GM18508 (cell line): Measurements from ENCODE around the gene TRAPPC2L.

ENCODE experiments used
- ATAC-seq: cut with Tn5 transposase; IDR thresholded peaks from one replicate; pipeline ENCODE4 v1.9.1; 2021; ENCODE audit warnings: moderate number of reproducible peaks; ENCODE audit not compliant: insufficient read depth, unreplicated experiment

Gene TRAPPC2L

GRCh38 chr16:88855736-88856121 is 1.2 kb upstream of the TRAPPC2L start:
- ATAC-seq, result no peak

GRCh38 chr16:88856122-88856827 is 652 bp upstream of the TRAPPC2L start:
- no peak for ATAC-seq

- ATAC-seq, result no peak
Observed at GRCh38 chr16:88857728-88858339, 907 bp downstream of the TRAPPC2L start.

GRCh38 chr16:88859381-88860091 is 2.6 kb downstream of the TRAPPC2L start:
- ATAC-seq, result no peak

- ATAC-seq, result no peak
Observed at GRCh38 chr16:88861359-88861758, 4.4 kb downstream of the TRAPPC2L start.

GRCh38 chr16:88862968-88863367 is 6.0 kb downstream of the TRAPPC2L start:
- no peak for ATAC-seq

GRCh38 chr16:88863426-88863825 is 6.5 kb downstream of the TRAPPC2L start:
- no peak for ATAC-seq

- ATAC-seq, result no peak
Observed at GRCh38 chr16:88864099-88864498, 7.2 kb downstream of the TRAPPC2L start.

- no peak for ATAC-seq
Observed at GRCh38 chr16:88864521-88864920, 7.6 kb downstream of the TRAPPC2L start.

- no peak for ATAC-seq
Observed at GRCh38 chr16:88865310-88865709, 8.4 kb downstream of the TRAPPC2L start.

GRCh38 chr16:88865742-88866141 is 8.8 kb downstream of the TRAPPC2L start:
- no peak for ATAC-seq

GRCh38 chr16:88866151-88866920 is 9.4 kb downstream of the TRAPPC2L start, which contains the start of gene PABPN1L:
PABPN1L (minus strand) TSS chr16:88866660; CDS start chr16:88866606, 54 bp downstream.
- no peak for ATAC-seq

- ATAC-seq, result no peak
Observed at GRCh38 chr16:88867581-88868246, 10.8 kb downstream of the TRAPPC2L start.

GRCh38 chr16:88868974-88869672 is 12.2 kb downstream of the TRAPPC2L start:
- no peak for ATAC-seq

- ATAC-seq, result no peak
Observed at GRCh38 chr16:88869673-88869980, 12.7 kb downstream of the TRAPPC2L start.

GRCh38 chr16:88870608-88871348 is 13.9 kb downstream of the TRAPPC2L start:
- ATAC-seq, result no peak

GRCh38 chr16:88871349-88871702 is 14.4 kb downstream of the TRAPPC2L start:
- ATAC-seq, result no peak

- no peak for ATAC-seq
Observed at GRCh38 chr16:88871730-88872416, 14.9 kb downstream of the TRAPPC2L start.
